H1 (cell line): ENCODE results near the gene RGL3. TPM values are rescaled to one million over a fixed set of nuclear protein-coding genes. Genes with fewer than 3 reads are reported as not detected.

Source experiments
- ASH2L ChIP-seq: fragments of 200-600, 300-600 bp; sonication (generic); IDR thresholded peaks from one replicate; pipeline ENCODE4 v1.7.1; 2017; ENCODE audit warnings: low read length
- BRCA1 ChIP-seq: IDR thresholded peaks from 2 replicates; pipeline ENCODE4 v1.6.1; 2012; ENCODE audit warnings: low read depth, low read length, improper control_type of control experiment
- CBX8 ChIP-seq: fragments of 300-800, 300-1000 bp; sonication (generic); IDR thresholded peaks from 2 replicates; pipeline ENCODE4 v1.7.1; 2016; ENCODE audit warnings: low read depth, low read length, borderline replicate concordance
- CHD1 ChIP-seq: IDR thresholded peaks from 2 replicates; pipeline ENCODE4 v1.6.1; 2012; ENCODE audit warnings: low read depth, low read length, improper control_type of control experiment
- CTBP2 ChIP-seq: IDR thresholded peaks from 2 replicates; pipeline ENCODE4 v1.7.0; 2011; ENCODE audit warnings: borderline replicate concordance, mild to moderate bottlenecking, moderate library complexity, mixed read lengths, low read length; ENCODE audit not compliant: insufficient read depth, insufficient read length
- E2F6 ChIP-seq: IDR thresholded peaks from 2 replicates; pipeline ENCODE4 v1.6.1; 2012; ENCODE audit warnings: inconsistent platforms
- EGR1 ChIP-seq: IDR thresholded peaks from 2 replicates; pipeline ENCODE4 v1.6.1; 2011; ENCODE audit warnings: low read depth, low read length, borderline replicate concordance
- HDAC6 ChIP-seq: IDR thresholded peaks from one replicate; pipeline ENCODE4 v1.7.1; 2012; ENCODE audit warnings: low read depth, mild to moderate bottlenecking, inconsistent platforms, low read length, moderate library complexity
- JUN ChIP-seq: IDR thresholded peaks from 2 replicates; pipeline ENCODE4 v1.6.1; 2011; ENCODE audit warnings: low read depth, mild to moderate bottlenecking, improper control_type of control experiment, low read length
- KDM4A ChIP-seq: IDR thresholded peaks from one replicate; pipeline ENCODE4 v1.7.1; 2012; ENCODE audit warnings: low read depth, mild to moderate bottlenecking, moderate library complexity, low read length, inconsistent platforms; ENCODE audit not compliant: severe bottlenecking
- NANOG ChIP-seq: IDR thresholded peaks from 2 replicates; pipeline ENCODE4 v1.6.1; 2011; ENCODE audit warnings: low read length, low read depth, mild to moderate bottlenecking, inconsistent platforms; ENCODE audit not compliant: insufficient read depth, poor library complexity, severe bottlenecking
- PHF8 ChIP-seq: fragments of 200-600 bp; sonication (generic); conservative IDR thresholded peaks from 2 replicates; pipeline ENCODE4 v1.7.1; 2012; ENCODE audit warnings: low read depth, mild to moderate bottlenecking, inconsistent platforms, low read length, moderate library complexity
- POLR2A ChIP-seq, 2 experiments: IDR thresholded peaks; 1 replicate in 1 of 2; 2 replicates in 1 of 2; pipeline ENCODE4 v1.6.1; 2011; ENCODE audit warnings: low read depth in 2 of 2, low read length in 2 of 2, mild to moderate bottlenecking in 2 of 2; ENCODE audit errors: control extremely low read depth in 1 of 2
- RAD21 ChIP-seq, 2 experiments: IDR thresholded peaks in 1 of 2; conservative IDR thresholded peaks in 1 of 2; 2 replicates each; pipeline ENCODE4 v1.6.1; 2011; ENCODE audit warnings: low read depth in 2 of 2, low read length in 2 of 2, improper control_type of control experiment in 1 of 2, inconsistent platforms in 1 of 2, mild to moderate bottlenecking in 1 of 2, moderate library complexity in 1 of 2
- RFX5 ChIP-seq: IDR thresholded peaks from 2 replicates; pipeline ENCODE4 v1.6.1; 2011; ENCODE audit warnings: low read depth, low read length, improper control_type of control experiment, borderline replicate concordance
- SIN3A ChIP-seq, 2 experiments: IDR thresholded peaks in 1 of 2; conservative IDR thresholded peaks in 1 of 2; 2 replicates each; pipeline ENCODE4 v1.6.1; 2011 to 2012; ENCODE audit warnings: low read length in 2 of 2, improper control_type of control experiment in 1 of 2, low read depth in 1 of 2, mild to moderate bottlenecking in 1 of 2
- SIRT6 ChIP-seq: IDR thresholded peaks from one replicate; pipeline ENCODE4 v1.7.1; 2012; ENCODE audit warnings: low read length, inconsistent platforms
- SIX5 ChIP-seq: IDR thresholded peaks from 2 replicates; pipeline ENCODE4 v1.6.1; 2011; ENCODE audit warnings: mild to moderate bottlenecking, low read depth, low read length
- SRF ChIP-seq: IDR thresholded peaks from 2 replicates; pipeline ENCODE4 v1.6.1; 2011; ENCODE audit warnings: mild to moderate bottlenecking, low read depth, low read length, moderate library complexity
- TAF7 ChIP-seq: optimal IDR thresholded peaks from 2 replicates; pipeline ENCODE3; 2011; ENCODE audit warnings: low read depth, mild to moderate bottlenecking, inconsistent platforms, low read length, moderate library complexity, borderline replicate concordance
- TBP ChIP-seq: IDR thresholded peaks from 2 replicates; pipeline ENCODE4 v1.6.1; 2011; ENCODE audit warnings: low read depth, low read length, improper control_type of control experiment
- TEAD4 ChIP-seq: IDR thresholded peaks from 2 replicates; pipeline ENCODE4 v1.6.1; 2012; ENCODE audit warnings: low read depth, low read length, inconsistent platforms, mixed read lengths
- YY1 ChIP-seq: IDR thresholded peaks from 2 replicates; pipeline ENCODE4 v1.6.1; 2011; ENCODE audit warnings: low read depth, mild to moderate bottlenecking, low read length
- polyA plus RNA-seq, 7 experiments: library from polyadenylated mRNA; depleted of rRNA in 3 of 7; stranded (reverse) in 5 of 7; unstranded in 2 of 7; fragments of >200 nt in 5 of 7; fragments of 200-250 nt in 2 of 7; gene quantifications; 1 replicate in 5 of 7; 2 replicates in 1 of 7; 4 replicates in 1 of 7; pipeline versions ENCODE4 v1.2.1 to v1.2.3, GENCODE V29; 2011 to 2013; ENCODE audit warnings: missing spikeins in 2 of 7, mixed read lengths in 2 of 7
- total RNA-seq: library from RNA; stranded (reverse); fragmentation: NEBNext Ultra II Directional; extraction: Animal tissue kit (Norgen Biotek cat#: 25700); gene quantifications from 2 replicates; pipeline ENCODE4 v1.2.1, GENCODE V29; 2021

RGL3 gene
- total and polyA plus RNA-seq, 2 of the 8 experiments (the other 6 are each of a cell fraction or from before 2014, with no cell fraction given), result 36.9 to 40.9 TPM

GRCh38 chr19:11418549-11419506, at the start of gene RGL3 (continued):
- TF ChIP-seq BRCA1 (no peak), SIN3A (conservative IDR thresholded peaks at IDR 0.05 in 1 of 2, IDR thresholded peaks at IDR 0.05 in 1 of 2; ENCODE audit: low read depth in 1 of 2, low read length in 2 of 2) (peak; percentile 10 to 49; a peak in 1 of 4 replicates), CBX8 (no peak), TEAD4 (no peak), SRF (no peak), YY1 (no peak), CHD1 (no peak), ASH2L (no peak), RAD21 (IDR thresholded peaks at IDR 0.05 in 1 of 2, conservative IDR thresholded peaks at IDR 0.05 in 1 of 2; ENCODE audit: low read depth in 2 of 2, low read length in 2 of 2) (no peak; a peak in 1 of 4 replicates), JUN (no peak), SIX5 (no peak), TBP (no peak), TAF7 (no peak), SIRT6 (no peak), PHF8 (peak; percentile 42; the same call in 1 of the 2 replicates), KDM4A (no peak), HDAC6 (no peak), NANOG (no peak), EGR1 (0 out of 2 replicates have a peak, but pooled peaks have one; percentile 22), RFX5 (no peak), E2F6 (no peak), POLR2A (IDR thresholded peaks at IDR 0.05; ENCODE audit: control extremely low read depth in 1 of 2, low read depth in 2 of 2, low read length in 2 of 2) (0 out of 3 replicates have a peak, but pooled peaks of 1 of the 2 experiments have one; percentile 41), CTBP2 (no peak)
